Left kidney (tissue), 2 donors: Measurements from ENCODE around the gene ALS2CL. TPM values are rescaled to one million over a fixed set of nuclear protein-coding genes. Genes with fewer than 3 reads are reported as not detected.

Experiments
- DNase-seq: peaks from one replicate; pipeline ENCODE4 v3.0.0-alpha.2; 2013
- polyA plus RNA-seq: library from polyadenylated mRNA; unstranded; fragments of 120-200 nt; gene quantifications from one replicate; pipeline ENCODE4 v1.2.1, GENCODE V29; 2013; ENCODE audit not compliant: insufficient read length

ALS2CL gene
- polyA plus RNA-seq, 1 donor = 12.4 TPM

GRCh38 chr3:46716461-46717441 is 23.3 kb upstream of the ALS2CL start:
- DNase-seq = no peak

- DNase-seq = no peak
Observed at GRCh38 chr3:46715507-46716175, 22.2 kb upstream of the ALS2CL start.

GRCh38 chr3:46714728-46715506 is 21.4 kb upstream of the ALS2CL start:
- DNase-seq = no peak

GRCh38 chr3:46713898-46714552 is 20.5 kb upstream of the ALS2CL start:
- DNase-seq = no peak

- no peak for DNase-seq
Observed at GRCh38 chr3:46713050-46713897, 19.8 kb upstream of the ALS2CL start.

- no peak for DNase-seq
Observed at GRCh38 chr3:46712191-46713049, 18.9 kb upstream of the ALS2CL start.

GRCh38 chr3:46711760-46712159 is 18.3 kb upstream of the ALS2CL start:
- DNase-seq = no peak

- DNase-seq = no peak
Observed at GRCh38 chr3:46711305-46711704, 17.8 kb upstream of the ALS2CL start.

GRCh38 chr3:46710671-46711295 is 17.3 kb upstream of the ALS2CL start:
- no peak for DNase-seq

- no peak for DNase-seq
Observed at GRCh38 chr3:46710229-46710628, 16.8 kb upstream of the ALS2CL start.

- DNase-seq = no peak
Observed at GRCh38 chr3:46709721-46710120, 16.2 kb upstream of the ALS2CL start.

GRCh38 chr3:46709157-46709654 is 15.7 kb upstream of the ALS2CL start:
- no peak for DNase-seq

GRCh38 chr3:46708401-46709156 is 15.1 kb upstream of the ALS2CL start:
- no peak for DNase-seq

GRCh38 chr3:46707601-46708011 is 14.1 kb upstream of the ALS2CL start:
- DNase-seq = no peak

GRCh38 chr3:46706771-46707582 is 13.5 kb upstream of the ALS2CL start:
- DNase-seq = no peak

- DNase-seq = no peak
Observed at GRCh38 chr3:46705751-46706552, 12.5 kb upstream of the ALS2CL start.
